Measurements from ENCODE around the gene GET4.

GET4 gene

DNA sequence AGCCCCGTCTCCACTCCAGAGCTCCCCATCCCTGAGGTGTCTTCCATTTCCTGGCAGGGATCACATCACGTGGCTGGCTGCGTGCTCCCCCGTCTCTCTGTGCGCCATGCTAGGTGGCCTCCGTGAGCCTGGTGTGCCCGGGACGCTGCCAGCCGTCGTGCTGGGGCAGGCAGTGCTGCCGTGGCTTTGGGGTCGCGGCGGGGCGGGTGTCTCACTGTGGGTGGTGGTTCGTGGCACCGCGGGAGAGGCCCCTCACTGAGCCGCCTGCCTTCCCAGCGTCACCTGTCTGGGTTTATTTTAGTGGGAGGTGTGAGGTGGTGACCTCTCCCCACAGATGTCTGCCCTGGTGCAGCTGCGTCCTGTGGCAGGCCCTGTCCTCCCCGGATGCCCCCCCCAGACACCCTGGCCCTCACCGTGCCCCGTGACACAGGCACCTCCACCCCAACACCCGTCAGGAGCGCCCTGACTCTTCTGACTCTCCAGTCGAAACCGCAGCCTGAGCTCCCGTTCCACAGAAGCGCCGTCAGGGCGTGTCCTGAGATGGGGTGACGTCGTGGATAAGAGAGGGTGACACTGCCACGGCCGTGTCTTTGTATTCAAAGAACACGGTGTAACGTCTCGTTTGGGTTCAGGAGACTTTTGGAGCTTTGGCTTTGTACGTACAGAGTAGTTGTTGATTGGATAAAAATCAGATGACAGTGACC, 18.0 kb downstream of the GET4 start:
- no peak overlapping the region for H3K4me3 ChIP-seq (ENCODE audit: insufficient read length, low read depth)
- peaks cover 13% of the 10 kb centered on the region for H3K4me1 ChIP-seq (ENCODE audit: insufficient read depth, insufficient read length)
- no peaks in the 10 kb centered on the region for H3K27me3 ChIP-seq (ENCODE audit: insufficient read depth, insufficient read length)
- TF ChIP-seq SUZ12 (IDR thresholded peaks at IDR 0.05; ENCODE audit: extremely low read depth, insufficient read depth, insufficient read length) (no peak), ZNF274 (IDR thresholded peaks at IDR 0.05; ENCODE audit: low read depth, low read length) (no peak), YY1 (IDR thresholded peaks at IDR 0.05; ENCODE audit: insufficient read depth, insufficient read length) (no peak)
- no peaks in the 10 kb centered on the region for H3K9me3 ChIP-seq (ENCODE audit: insufficient read depth, low read length)
- DNase-seq (ENCODE audit: low read depth, low spot score): no peak
- peaks cover 92% of the 10 kb centered on the region for H3K36me3 ChIP-seq (ENCODE audit: insufficient read depth, insufficient read length, low read length)
- no peak overlapping the region for H3K9ac ChIP-seq (ENCODE audit: insufficient read length, low read depth)

DNA sequence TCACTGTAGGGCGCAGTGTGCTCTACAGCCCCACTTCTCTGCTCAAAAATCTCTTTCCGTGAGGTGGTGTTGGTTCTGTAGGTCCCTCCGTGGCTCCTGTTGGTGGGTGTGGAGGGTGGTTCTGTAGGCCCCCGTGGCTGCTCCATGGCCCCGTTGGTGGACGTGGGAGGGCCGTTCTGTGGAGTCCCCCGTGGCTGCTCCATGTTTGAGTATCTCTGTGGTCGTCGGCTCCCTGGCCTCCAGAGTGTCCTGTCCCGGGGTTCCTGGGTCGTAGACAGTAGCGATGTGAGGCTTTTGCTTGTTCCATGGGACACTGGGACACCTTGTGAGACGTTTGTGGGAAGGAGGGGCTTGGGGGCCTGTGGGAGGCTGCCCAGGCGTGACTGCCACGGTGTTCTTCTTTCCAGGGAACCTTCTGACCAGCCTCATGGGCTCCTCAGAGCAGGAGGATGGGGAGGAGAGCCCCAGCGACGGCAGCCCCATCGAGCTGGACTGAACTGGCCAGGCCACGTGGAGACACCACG, 18.6 kb downstream of the GET4 start:
- no peak for DNase-seq (ENCODE audit: low read depth, low spot score)
- TF ChIP-seq SUZ12 (IDR thresholded peaks at IDR 0.05; ENCODE audit: extremely low read depth, insufficient read depth, insufficient read length) (no peak), ZNF274 (IDR thresholded peaks at IDR 0.05; ENCODE audit: low read depth, low read length) (no peak), YY1 (IDR thresholded peaks at IDR 0.05; ENCODE audit: insufficient read depth, insufficient read length) (no peak)
- Histone ChIP-seq H3K36me3 (ENCODE audit: insufficient read depth, insufficient read length, low read length) (peaks cover 93% of the 10 kb centered on the region), H3K4me1 (ENCODE audit: insufficient read depth, insufficient read length) (peaks cover 14% of the 10 kb centered on the region), H3K27me3 (ENCODE audit: insufficient read depth, insufficient read length) (no peaks in the 10 kb centered on the region), H3K4me3 (ENCODE audit: insufficient read length, low read depth) (no peak overlapping the region), H3K9ac (ENCODE audit: insufficient read length, low read depth) (no peak overlapping the region), H3K9me3 (ENCODE audit: insufficient read depth, low read length) (no peaks in the 10 kb centered on the region)

DNA sequence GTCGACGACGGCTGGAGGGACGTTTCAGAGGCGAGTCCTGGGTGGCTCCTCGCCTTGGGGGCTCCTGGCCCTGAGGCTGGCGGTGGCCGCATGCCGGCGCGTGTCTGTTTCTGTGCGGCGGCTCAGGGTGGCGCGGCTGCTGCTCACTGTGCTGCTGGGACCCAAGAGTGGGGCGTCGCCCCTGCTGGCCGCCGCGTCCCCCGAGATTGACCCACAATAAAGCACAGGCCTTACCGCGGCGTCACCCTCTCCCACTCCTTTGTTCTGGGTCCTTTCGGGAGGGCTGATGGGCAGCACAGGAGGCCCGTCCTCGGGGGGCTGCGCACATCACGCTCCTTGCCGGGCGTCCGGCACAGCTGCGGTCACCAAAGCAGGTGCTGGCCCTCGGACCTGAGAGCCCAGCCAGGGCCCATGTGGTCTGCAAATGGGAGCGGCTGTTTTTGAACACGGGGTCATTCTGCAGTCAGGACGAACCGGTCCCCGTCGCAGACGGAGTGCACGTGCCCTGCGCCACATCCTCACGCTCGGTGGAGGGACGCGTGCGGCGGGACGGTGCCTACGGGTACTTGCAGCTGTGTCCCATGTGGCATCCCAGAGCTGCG, 19.2 kb downstream of the GET4 start:
- no peak overlapping the region for H3K4me3 ChIP-seq (ENCODE audit: insufficient read length, low read depth)
- DNase-seq (ENCODE audit: low read depth, low spot score): no peak
- TF ChIP-seq ZNF274 (IDR thresholded peaks at IDR 0.05; ENCODE audit: low read depth, low read length): no peak
- no peak for TF ChIP-seq YY1 (IDR thresholded peaks at IDR 0.05; ENCODE audit: insufficient read depth, insufficient read length)
- H3K4me1 ChIP-seq (ENCODE audit: insufficient read depth, insufficient read length): peaks cover 17% of the 10 kb centered on the region
- H3K27me3 ChIP-seq (ENCODE audit: insufficient read depth, insufficient read length): no peaks in the 10 kb centered on the region
- no peaks in the 10 kb centered on the region for H3K9me3 ChIP-seq (ENCODE audit: insufficient read depth, low read length)
- peaks cover 90% of the 10 kb centered on the region for H3K36me3 ChIP-seq (ENCODE audit: insufficient read depth, insufficient read length, low read length)
- no peak overlapping the region for H3K9ac ChIP-seq (ENCODE audit: insufficient read length, low read depth)

DNA sequence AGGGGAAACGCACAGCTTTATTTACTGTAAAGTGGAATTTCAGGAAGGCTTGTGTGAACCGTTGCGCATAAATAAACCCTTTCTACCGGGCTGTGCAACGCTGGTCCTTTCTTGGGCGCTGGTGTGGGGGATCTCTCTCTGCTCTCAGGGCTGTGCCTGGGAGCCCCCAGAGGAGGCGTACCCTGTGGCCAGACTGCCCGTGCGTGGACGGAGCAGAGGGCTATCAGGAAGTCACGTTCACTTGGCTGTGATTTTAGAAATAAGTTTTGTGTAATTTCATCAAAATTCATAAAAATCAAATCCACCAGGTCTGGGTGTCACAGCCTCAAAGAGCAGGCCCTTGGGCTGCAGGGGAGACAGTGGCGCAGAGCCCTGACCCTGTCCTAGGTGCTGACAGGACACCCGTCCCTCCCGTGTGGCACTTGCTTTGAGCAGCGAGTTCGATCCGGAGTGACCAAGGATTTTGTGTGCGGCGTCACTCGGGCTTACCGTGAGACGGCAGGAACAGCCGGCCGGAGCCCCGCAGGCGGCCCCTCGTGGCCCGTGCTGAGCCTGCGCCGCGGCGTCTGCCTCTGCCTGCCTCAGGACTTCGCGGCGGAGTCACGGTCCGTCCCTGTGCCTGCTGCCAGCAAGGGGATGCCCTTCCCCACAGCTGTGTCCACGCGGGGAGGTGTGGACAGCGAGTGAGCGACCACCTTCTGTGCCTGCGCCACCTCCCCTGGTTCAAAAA, 20.2 kb downstream of the GET4 start:
- no peak for DNase-seq (ENCODE audit: low read depth, low spot score)
- Histone ChIP-seq H3K36me3 (ENCODE audit: insufficient read depth, insufficient read length, low read length) (peaks cover 80% of the 10 kb centered on the region), H3K4me3 (ENCODE audit: insufficient read length, low read depth) (no peak overlapping the region), H3K4me1 (ENCODE audit: insufficient read depth, insufficient read length) (peaks cover 20% of the 10 kb centered on the region), H3K27me3 (ENCODE audit: insufficient read depth, insufficient read length) (no peaks in the 10 kb centered on the region), H3K9me3 (ENCODE audit: insufficient read depth, low read length) (no peaks in the 10 kb centered on the region), H3K9ac (ENCODE audit: insufficient read length, low read depth) (no peak overlapping the region)
- no peak for TF ChIP-seq SUZ12 (IDR thresholded peaks at IDR 0.05; ENCODE audit: extremely low read depth, insufficient read depth, insufficient read length)
- no peak for TF ChIP-seq YY1 (IDR thresholded peaks at IDR 0.05; ENCODE audit: insufficient read depth, insufficient read length)
- TF ChIP-seq ZNF274 (IDR thresholded peaks at IDR 0.05; ENCODE audit: low read depth, low read length): no peak

DNA sequence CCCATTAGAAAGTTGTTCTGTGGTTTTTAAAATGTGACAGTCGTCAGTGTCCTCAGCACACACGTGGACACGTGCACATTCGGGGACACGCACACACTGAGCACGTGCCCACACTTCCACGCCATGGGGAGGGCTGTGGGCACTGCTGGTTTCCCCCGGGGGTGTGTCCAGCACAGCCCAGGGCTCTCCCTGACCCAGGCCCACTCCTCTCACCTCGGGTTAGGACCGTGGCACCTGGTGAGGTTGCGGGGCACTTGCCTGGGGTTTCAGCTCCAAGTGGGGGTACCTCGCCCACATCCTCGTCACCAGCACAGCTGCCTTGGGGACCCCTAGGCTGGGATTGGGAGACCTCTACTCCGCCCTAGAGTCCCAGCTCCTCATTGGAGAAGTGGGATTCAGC, 20.7 kb downstream of the GET4 start:
- Histone ChIP-seq H3K4me1 (ENCODE audit: insufficient read depth, insufficient read length) (peaks cover 20% of the 10 kb centered on the region), H3K27me3 (ENCODE audit: insufficient read depth, insufficient read length) (no peaks in the 10 kb centered on the region), H3K4me3 (ENCODE audit: insufficient read length, low read depth) (no peak overlapping the region), H3K9ac (ENCODE audit: insufficient read length, low read depth) (no peak overlapping the region), H3K9me3 (ENCODE audit: insufficient read depth, low read length) (no peaks in the 10 kb centered on the region), H3K36me3 (ENCODE audit: insufficient read depth, insufficient read length, low read length) (peaks cover 74% of the 10 kb centered on the region)
- no peak for TF ChIP-seq YY1 (IDR thresholded peaks at IDR 0.05; ENCODE audit: insufficient read depth, insufficient read length)
- no peak for TF ChIP-seq SUZ12 (IDR thresholded peaks at IDR 0.05; ENCODE audit: extremely low read depth, insufficient read depth, insufficient read length)
- no peak for TF ChIP-seq ZNF274 (IDR thresholded peaks at IDR 0.05; ENCODE audit: low read depth, low read length)
- no peak for DNase-seq (ENCODE audit: low read depth, low spot score)

DNA sequence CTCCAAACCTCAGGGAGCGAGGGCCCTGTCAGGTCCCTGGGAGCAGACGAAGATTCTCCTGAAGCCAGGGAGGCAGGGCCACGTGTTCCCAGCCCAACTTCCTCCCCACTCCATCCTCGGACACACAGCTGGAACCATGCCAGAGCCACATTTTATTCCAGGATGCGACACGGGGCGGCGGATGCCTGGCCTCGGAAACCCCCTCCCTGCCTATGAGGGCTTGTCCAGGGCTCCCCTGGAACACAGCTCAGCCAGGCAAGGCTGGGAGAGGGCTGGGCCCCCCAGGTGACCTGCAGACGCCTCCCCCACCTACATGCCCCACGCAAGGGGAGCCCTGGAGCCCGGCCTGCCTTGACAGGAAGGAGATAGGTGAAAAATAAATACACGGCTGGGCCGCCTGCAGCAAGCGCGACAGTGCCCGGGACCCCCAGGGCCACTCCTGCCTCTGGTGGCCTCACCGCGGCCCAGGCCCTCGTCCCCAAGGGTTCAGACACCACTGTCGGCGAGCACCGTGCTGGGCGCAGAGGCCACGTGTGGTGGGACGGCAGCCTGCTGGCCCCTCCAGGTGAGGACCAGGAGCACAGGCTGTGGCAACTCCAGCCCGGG, 21.5 kb downstream of the GET4 start:
- peaks cover 67% of the 10 kb centered on the region for H3K36me3 ChIP-seq (ENCODE audit: insufficient read depth, insufficient read length, low read length)
- no peaks in the 10 kb centered on the region for H3K9me3 ChIP-seq (ENCODE audit: insufficient read depth, low read length)
- H3K4me3 ChIP-seq (ENCODE audit: insufficient read length, low read depth): no peak overlapping the region
- no peaks in the 10 kb centered on the region for H3K27me3 ChIP-seq (ENCODE audit: insufficient read depth, insufficient read length)
- DNase-seq (ENCODE audit: low read depth, low spot score): no peak
- no peak overlapping the region for H3K9ac ChIP-seq (ENCODE audit: insufficient read length, low read depth)
- no peak for TF ChIP-seq YY1 (IDR thresholded peaks at IDR 0.05; ENCODE audit: insufficient read depth, insufficient read length)
- no peak for TF ChIP-seq SUZ12 (IDR thresholded peaks at IDR 0.05; ENCODE audit: extremely low read depth, insufficient read depth, insufficient read length)
- TF ChIP-seq ZNF274 (IDR thresholded peaks at IDR 0.05; ENCODE audit: low read depth, low read length): no peak
- peaks cover 20% of the 10 kb centered on the region for H3K4me1 ChIP-seq (ENCODE audit: insufficient read depth, insufficient read length)
